Measurements from ENCODE around the gene CD14.
"Not testable (repeated sequence)": the region's sequence is repeated elsewhere in the genome, so short reads cannot be mapped to it uniquely, and the experiment has no call there.

The CD14 gene

DNA sequence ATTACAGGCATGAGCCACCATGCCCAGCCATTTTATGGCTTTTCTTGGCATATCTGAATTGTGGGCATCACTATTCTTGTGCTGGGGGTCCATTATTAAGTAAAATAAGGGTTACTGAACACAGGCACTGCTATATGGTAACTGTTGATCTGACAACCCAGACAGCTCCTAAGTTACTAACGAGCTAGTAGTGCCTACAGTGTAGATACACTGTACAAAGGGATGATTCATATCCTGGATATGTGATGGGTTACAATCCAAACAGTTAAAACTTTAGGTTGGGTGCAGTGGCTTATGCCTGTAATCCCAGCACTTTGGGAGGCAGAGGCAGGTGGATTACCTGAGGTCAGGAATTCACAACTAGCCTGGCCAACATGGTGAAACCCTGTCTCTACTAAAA, 4.3 kb downstream of the CD14 start:
- no peak for DNase-seq
- Mint-ChIP-seq H3K36me3 (no peaks in the 10 kb centered on the region), H3K9me3 (no peaks in the 10 kb centered on the region), H3K27ac (no peak overlapping the region), H3K27me3 (peaks cover 32 to 52% of the 10 kb centered on the region in 2 donors), H3K4me1 (peaks cover 18 to 21% of the 10 kb centered on the region in 2 donors), H3K4me3 (no peak overlapping the region)
- no peak for ATAC-seq (replicated peaks)

DNA sequence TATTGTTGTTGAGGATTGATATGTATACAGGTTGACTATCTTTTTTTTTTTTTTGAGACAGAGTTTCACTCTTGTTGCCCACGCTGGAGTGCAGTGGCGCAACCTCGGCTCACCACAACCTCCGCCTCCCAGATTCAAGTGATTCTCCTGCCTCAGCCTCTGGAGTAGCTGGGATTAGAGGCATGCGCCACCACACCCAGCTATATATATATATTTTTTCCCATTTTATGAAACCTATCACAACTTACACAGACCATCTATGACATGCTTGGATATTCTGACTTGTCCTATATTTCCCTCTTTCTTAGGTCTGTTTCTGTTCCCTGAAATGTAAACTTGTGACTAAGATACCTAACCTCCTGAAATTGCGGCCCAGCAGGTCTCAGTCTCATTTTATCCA, 5.0 kb downstream of the CD14 start:
- H3K27me3 Mint-ChIP-seq: peaks cover 32 to 47% of the 10 kb centered on the region in 2 donors
- no peaks in the 10 kb centered on the region for H3K9me3 Mint-ChIP-seq
- DNase-seq: no peak
- no peak overlapping the region for H3K4me3 Mint-ChIP-seq
- H3K36me3 Mint-ChIP-seq: no peaks in the 10 kb centered on the region
- H3K4me1 Mint-ChIP-seq: peaks cover 13 to 14% of the 10 kb centered on the region in 2 donors
- no peak overlapping the region for H3K27ac Mint-ChIP-seq
- ATAC-seq (replicated peaks): no peak

DNA sequence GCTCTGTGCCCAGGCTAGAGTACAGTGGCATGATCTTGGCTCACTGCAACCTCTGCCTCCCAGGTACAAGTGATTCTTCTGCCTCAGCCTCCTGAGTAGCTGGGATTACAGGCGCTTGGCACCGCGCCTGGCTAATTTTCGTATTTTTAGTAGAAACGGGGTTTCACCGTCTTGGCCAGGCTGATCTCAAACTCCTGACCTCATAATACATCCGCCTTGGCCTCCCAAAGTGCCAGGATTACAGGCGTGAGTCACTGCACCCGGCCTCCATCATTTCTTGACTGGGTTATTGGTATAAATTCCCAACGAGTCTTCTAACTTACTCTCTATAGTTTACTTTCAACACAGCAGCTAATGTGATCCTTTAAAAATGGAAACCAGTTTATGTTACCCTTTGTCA, 8.1 kb downstream of the CD14 start:
- not testable (repeated sequence) for ATAC-seq (replicated peaks); H3K36me3 Mint-ChIP-seq; H3K4me3 Mint-ChIP-seq; DNase-seq; H3K9me3 Mint-ChIP-seq; H3K27ac Mint-ChIP-seq; H3K4me1 Mint-ChIP-seq
- H3K27me3 Mint-ChIP-seq: peaks cover 31% of the 10 kb centered on the region in 2 donors

DNA sequence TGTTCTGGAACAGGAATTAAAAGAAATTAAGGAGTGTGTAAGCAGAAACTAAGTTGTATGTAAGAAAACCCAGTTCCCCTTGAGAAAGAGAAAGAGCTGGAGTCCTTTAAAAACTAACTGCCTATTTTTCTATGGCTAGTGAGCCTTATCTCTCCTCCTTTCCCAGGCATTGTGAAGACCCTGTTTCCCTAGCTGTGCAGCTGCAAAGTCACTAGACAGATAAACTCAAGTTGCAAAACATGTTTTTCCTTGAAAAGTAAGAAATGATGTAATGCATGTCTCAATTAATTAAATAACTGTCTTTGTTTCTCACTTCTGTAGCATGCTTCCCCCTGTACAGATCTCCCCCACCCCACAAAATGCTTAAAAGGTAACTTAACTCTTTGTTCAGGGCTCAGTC, 9.9 kb downstream of the CD14 start:
- H3K27me3 Mint-ChIP-seq: peaks cover 40 to 44% of the 10 kb centered on the region in 2 donors
- ATAC-seq (replicated peaks); H3K4me3 Mint-ChIP-seq; DNase-seq; H3K4me1 Mint-ChIP-seq; H3K36me3 Mint-ChIP-seq; H3K27ac Mint-ChIP-seq; H3K9me3 Mint-ChIP-seq: not testable (repeated sequence)

DNA sequence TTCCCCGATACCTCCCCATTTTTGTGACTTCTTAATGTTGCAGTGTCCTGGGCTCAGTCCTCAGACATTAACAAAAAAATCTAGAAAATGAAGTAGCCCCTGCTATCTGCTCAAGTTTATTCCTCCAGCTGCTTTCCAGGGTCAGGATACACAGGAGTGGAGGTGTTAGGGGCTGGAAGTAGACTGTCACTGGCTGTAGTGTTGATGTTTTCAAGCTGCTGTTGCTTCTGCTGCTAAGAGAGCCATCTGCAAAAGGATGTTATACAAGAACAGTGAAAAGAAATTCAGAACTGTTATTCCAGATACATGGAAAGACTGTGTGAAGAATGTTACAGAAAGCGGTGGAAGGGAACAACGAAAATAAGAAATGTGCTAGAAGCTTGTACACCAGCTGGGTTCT, 10.7 kb downstream of the CD14 start:
- Mint-ChIP-seq H3K4me1 (no peaks in the 10 kb centered on the region), H3K9me3 (peaks cover 0 to 4% of the 10 kb centered on the region in 2 donors), H3K36me3 (no peaks in the 10 kb centered on the region), H3K27me3 (peaks cover 43 to 45% of the 10 kb centered on the region in 2 donors), H3K27ac (peak overlapping the region; percentile 37), H3K4me3 (no peak overlapping the region)
- DNase-seq (no peak), ATAC-seq (replicated peaks) (no peak)

DNA sequence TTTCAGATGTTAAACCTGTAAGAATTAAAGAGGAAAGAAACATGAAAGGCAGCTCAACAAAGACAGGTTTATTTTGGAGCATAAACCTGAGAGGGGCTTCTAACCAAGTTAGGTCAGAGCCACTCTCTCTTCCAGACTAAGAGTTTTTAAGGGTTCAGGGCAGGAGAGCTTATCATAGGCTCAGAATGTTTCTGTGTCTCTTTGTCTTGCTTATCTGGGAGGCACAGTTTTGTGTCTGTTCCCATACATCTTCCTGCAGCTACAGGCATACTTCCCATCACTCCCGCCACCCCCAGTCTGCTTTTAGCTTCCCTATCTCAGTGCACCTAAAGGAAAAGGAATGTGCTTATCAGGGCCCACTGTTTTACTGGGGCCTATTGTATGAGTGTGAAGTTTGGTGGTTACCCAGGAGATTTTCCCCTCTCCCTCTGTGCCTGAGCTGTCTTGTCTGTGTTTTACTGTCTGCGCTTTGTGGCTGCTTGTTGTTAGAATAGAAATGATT, 21.9 kb downstream of the CD14 start:
- Mint-ChIP-seq H3K4me3 (no peak overlapping the region), H3K9me3 (no peaks in the 10 kb centered on the region), H3K27me3 (no peaks in the 10 kb centered on the region), H3K27ac (no peak overlapping the region), H3K36me3 (no peaks in the 10 kb centered on the region), H3K4me1 (peaks cover 14 to 19% of the 10 kb centered on the region in 2 donors)
- DNase-seq (no peak), ATAC-seq (replicated peaks) (no peak)

DNA sequence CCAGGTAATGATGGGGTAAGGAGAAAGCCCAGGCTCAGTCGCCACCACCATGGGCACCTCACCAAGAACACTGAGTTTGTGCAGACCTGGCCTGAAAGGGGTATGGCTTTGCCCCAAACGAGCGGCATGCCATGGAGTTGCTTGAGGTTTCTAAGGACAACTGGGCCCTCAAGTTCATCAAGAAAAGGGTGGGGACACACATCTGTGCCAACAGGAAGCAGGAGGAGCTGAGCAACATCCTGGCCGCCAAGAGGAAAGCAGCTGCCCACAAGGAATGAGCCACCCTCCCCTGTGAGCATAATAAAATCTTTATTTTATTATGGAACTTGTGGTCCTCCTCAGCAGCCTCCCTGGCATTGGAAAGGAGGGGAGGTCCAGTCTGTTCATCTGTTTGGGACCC, 23.8 kb downstream of the CD14 start:
- no peak for DNase-seq
- H3K4me1 Mint-ChIP-seq: peaks cover 14 to 19% of the 10 kb centered on the region in 2 donors
- H3K27ac Mint-ChIP-seq: no peak overlapping the region
- ATAC-seq (replicated peaks): no peak
- no peak overlapping the region for H3K4me3 Mint-ChIP-seq
- no peaks in the 10 kb centered on the region for H3K36me3 Mint-ChIP-seq
- H3K27me3 Mint-ChIP-seq: no peaks in the 10 kb centered on the region
- no peaks in the 10 kb centered on the region for H3K9me3 Mint-ChIP-seq

DNA sequence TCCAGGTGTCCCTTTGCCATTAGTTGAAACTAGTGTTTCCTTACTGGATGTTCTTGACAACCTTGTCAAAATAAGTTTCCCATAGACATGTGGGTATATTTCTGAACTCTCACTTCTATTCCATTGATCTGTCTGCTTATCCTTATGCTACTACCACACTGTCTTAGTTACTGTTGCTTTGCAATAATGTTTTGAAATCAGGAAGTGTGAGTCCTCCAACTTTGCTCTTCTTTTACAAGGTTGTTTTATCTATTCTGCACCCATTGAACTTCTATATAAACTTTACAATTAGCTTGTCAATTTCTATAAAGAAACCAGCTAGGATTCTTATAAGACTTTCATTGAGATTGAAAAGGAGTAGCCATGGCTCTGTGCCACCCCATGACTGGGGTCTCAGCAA, 24.3 kb downstream of the CD14 start:
- no peak for ATAC-seq (replicated peaks)
- Mint-ChIP-seq H3K9me3 (no peaks in the 10 kb centered on the region), H3K4me3 (no peak overlapping the region), H3K27ac (no peak overlapping the region), H3K36me3 (no peaks in the 10 kb centered on the region), H3K27me3 (no peaks in the 10 kb centered on the region), H3K4me1 (peaks cover 14 to 19% of the 10 kb centered on the region in 2 donors)
- DNase-seq: no peak

DNA sequence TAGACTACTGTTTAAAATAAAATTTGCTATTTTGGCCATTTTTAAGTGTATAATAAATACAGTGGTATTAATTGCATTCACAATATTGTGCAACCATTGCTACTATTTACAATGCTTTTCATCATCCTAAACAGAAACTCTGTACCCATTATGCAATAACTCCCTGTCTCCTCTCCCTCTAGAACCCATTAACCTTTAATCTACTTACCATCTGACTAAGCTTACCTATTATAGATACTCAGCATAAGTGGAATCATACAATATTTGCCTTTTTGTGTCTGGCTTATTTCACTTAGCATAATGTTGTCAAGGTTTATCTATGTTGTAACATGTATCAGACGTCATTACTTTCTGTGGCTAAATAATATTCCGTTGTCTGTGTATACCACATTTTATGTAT, 25.9 kb downstream of the CD14 start:
- ATAC-seq (replicated peaks): no peak
- no peak overlapping the region for H3K27ac Mint-ChIP-seq
- no peak overlapping the region for H3K4me3 Mint-ChIP-seq
- no peaks in the 10 kb centered on the region for H3K27me3 Mint-ChIP-seq
- DNase-seq: no peak
- no peaks in the 10 kb centered on the region for H3K36me3 Mint-ChIP-seq
- peaks cover 7 to 10% of the 10 kb centered on the region in 2 donors for H3K4me1 Mint-ChIP-seq
- H3K9me3 Mint-ChIP-seq: no peaks in the 10 kb centered on the region

DNA sequence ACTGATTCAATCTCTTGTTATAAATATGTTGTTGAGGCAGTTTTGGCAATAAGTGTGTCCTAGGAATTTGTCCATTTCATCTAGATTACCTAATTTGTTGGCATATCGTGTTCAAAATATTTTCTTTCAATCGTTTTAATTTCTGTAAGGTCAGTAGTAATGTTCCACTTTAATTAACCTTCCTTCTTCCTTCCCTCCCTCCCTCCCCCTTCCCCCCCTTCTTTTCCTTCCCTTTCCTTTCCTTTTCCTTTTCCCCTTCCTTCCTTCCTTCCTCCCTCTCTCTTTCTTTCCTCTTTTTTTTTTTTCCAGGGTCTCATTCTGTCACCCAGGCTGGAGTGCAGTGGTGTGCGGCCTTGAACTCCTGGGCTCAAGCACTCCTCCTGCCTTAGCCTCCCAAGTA, 27.1 kb downstream of the CD14 start:
- Mint-ChIP-seq H3K9me3 (no peaks in the 10 kb centered on the region), H3K4me1 (no peaks in the 10 kb centered on the region), H3K36me3 (no peaks in the 10 kb centered on the region), H3K27me3 (no peaks in the 10 kb centered on the region), H3K27ac (no peak overlapping the region), H3K4me3 (no peak overlapping the region)
- DNase-seq (no peak), ATAC-seq (replicated peaks) (no peak)

DNA sequence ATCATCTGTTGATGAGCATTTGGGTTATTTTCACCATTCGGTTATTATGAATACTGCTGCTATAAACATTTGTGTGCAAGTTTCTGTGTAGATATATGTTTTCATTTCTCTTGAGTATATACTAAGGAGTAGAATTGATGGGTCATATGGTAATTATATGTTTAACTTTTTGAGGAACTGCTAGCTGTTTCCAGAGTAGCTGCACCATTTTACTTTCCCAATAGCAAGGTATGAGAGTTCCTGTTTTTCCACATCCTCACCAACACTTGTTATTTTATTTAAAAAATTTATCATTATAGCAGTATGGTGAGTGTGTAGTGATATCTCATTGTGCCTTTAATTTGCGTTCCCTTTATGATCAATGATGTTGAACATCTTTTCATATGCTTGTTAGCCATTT, 29.2 kb downstream of the CD14 start:
- no peak for ATAC-seq (replicated peaks)
- Mint-ChIP-seq H3K9me3 (no peaks in the 10 kb centered on the region), H3K4me1 (no peaks in the 10 kb centered on the region), H3K27me3 (peaks cover 0 to 4% of the 10 kb centered on the region in 2 donors), H3K4me3 (no peak overlapping the region), H3K36me3 (no peaks in the 10 kb centered on the region), H3K27ac (no peak overlapping the region)
- DNase-seq: no peak

DNA sequence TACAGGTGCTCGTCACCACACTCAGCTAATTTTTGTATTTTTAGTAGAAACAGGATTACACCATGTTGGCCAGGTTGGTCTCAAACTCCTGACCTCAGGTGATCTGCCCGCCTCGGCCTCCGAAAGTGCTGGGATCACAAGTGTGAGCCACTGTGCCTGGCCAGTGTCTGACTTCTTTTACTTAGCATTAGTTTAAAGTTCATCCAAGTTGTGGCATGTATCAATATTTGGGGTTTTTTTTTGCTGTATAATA, 29.6 kb downstream of the CD14 start:
- not testable (repeated sequence) for H3K27me3 Mint-ChIP-seq; H3K4me3 Mint-ChIP-seq; H3K27ac Mint-ChIP-seq; DNase-seq; ATAC-seq (replicated peaks); H3K4me1 Mint-ChIP-seq; H3K36me3 Mint-ChIP-seq; H3K9me3 Mint-ChIP-seq

DNA sequence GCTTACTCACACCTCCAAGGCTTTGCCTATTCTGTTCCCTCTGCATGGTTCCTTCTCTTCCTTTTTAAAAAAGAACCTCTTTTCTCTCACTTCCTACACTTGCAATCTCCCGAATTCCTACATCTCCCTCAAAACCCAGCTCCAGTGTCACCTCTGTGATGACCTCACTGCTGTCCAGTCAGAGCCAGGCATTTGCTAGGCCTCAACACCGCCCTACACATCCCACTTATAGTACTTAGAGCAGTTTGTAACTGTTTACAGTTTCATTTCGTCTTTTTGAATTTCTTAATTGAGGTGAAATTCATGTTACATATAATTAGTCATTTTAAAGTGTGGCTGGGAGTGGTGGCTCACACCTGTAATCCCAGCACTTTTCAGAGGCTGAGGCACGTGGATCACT, 30.8 kb downstream of the CD14 start:
- Mint-ChIP-seq H3K4me1 (no peaks in the 10 kb centered on the region), H3K4me3 (no peak overlapping the region), H3K27ac (no peak overlapping the region), H3K9me3 (no peaks in the 10 kb centered on the region), H3K36me3 (no peaks in the 10 kb centered on the region), H3K27me3 (peaks cover 4 to 10% of the 10 kb centered on the region in 2 donors)
- ATAC-seq (replicated peaks): no peak
- DNase-seq: no peak

DNA sequence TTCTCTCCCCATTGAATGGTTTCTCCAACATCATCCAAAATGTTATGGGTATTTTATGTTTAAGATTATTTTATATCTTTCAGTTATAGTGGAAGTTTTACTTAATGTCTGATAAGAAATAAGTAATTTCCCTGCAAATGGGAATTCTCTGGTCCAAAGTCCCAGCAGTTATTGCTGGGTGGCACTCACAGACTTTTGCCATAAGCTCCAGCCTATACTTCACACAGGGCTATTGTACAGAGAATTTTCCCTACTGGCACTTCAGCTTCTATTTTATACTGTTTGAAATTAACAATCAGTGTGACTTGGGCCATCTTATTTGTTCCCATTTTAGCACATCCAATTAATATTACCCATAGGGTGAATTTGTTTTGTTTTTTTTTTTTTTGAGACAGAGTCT, 32.9 kb downstream of the CD14 start:
- no peak for DNase-seq
- ATAC-seq (replicated peaks): no peak
- Mint-ChIP-seq H3K9me3 (no peaks in the 10 kb centered on the region), H3K27ac (no peak overlapping the region), H3K4me3 (no peak overlapping the region), H3K36me3 (no peaks in the 10 kb centered on the region), H3K4me1 (peaks cover 5 to 8% of the 10 kb centered on the region in 2 donors), H3K27me3 (peaks cover 10 to 25% of the 10 kb centered on the region in 2 donors)

DNA sequence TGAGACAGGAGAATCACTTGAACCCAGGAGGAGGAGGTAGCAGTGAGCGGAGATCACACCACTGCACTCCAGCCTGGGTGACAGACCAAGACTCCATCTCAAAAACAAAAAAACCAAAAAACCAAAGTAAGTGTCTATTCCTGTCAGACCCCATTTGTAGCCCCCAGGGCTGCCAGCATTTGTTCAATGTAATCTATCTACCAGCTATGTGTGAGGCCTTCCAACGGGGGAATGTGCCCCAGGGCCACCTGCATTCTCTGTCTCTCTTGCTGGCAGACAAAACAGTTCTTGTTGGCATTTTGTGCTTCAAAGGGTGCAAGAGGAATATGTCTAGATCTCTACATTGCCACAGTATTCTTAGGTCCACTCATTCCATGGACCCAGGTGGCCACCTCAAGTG, 34.1 kb downstream of the CD14 start:
- Mint-ChIP-seq H3K4me1 (peaks cover 5 to 9% of the 10 kb centered on the region in 2 donors), H3K27me3 (peaks cover 16 to 31% of the 10 kb centered on the region in 2 donors), H3K9me3 (no peaks in the 10 kb centered on the region), H3K27ac (no peak overlapping the region), H3K36me3 (no peaks in the 10 kb centered on the region), H3K4me3 (no peak overlapping the region)
- no peak for ATAC-seq (replicated peaks)
- DNase-seq: no peak

DNA sequence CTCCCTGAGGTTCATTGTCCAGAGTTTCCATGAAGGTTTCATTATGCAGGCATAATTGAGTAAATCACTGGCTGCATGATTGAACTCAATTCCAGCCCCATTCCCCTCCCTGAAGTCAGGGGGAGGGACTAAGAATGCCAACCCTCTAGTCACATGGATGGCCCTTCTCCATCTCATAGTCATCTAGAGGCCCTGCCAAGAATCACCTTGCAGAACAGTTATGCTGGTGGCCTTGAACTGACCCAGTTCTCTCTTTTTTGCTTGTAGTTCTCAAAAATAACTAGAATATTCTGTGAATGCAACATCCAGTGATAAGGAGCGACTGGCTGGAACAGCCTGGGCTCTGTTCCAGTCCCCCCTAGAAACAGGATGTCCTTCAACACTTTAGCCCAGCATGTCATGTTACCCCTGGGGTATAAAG, 36.6 kb downstream of the CD14 start:
- no peaks in the 10 kb centered on the region for H3K9me3 Mint-ChIP-seq
- H3K27me3 Mint-ChIP-seq: peaks cover 16 to 45% of the 10 kb centered on the region in 2 donors
- no peak for ATAC-seq (replicated peaks)

More for the DNA sequence above, 36.6 kb downstream of the CD14 start:
- Mint-ChIP-seq H3K27ac (no peak overlapping the region), H3K4me1 (peaks cover 5 to 9% of the 10 kb centered on the region in 2 donors), H3K4me3 (no peak overlapping the region), H3K36me3 (no peaks in the 10 kb centered on the region)
- no peak for DNase-seq

All from stimulated activated naive B cell treated with anti-CD40 and anti-IgM and Interleukin-4, amounts not matched to agents 10 μg/mL and 1 μg/mL and 100 μg/mL, for 72 hours (primary cell).